Upper lobe of left lung (tissue), 4 donors: ENCODE results near the gene CTBP2.

Experiments
- EP300 ChIP-seq, 4 donors: sonication (generic); formaldehyde crosslinking; IDR thresholded peaks; one replicate each; pipeline ENCODE4 v1.5.1; 2017; ENCODE audit warnings: antibody characterized with exemption in 4 of 4, control low read depth in 2 of 4
- TF ChIP-seq, protein P1 (sequence below), 6 experiments: fragments of 450-650 bp in 4 of 6; fragments of 200-600 bp in 2 of 6; sonication (generic) in 2 of 6; IDR thresholded peaks; one replicate each; pipeline ENCODE4 v1.5.1; 2016 to 2019; ENCODE audit warnings: antibody characterized with exemption in 6 of 6

DNA sequence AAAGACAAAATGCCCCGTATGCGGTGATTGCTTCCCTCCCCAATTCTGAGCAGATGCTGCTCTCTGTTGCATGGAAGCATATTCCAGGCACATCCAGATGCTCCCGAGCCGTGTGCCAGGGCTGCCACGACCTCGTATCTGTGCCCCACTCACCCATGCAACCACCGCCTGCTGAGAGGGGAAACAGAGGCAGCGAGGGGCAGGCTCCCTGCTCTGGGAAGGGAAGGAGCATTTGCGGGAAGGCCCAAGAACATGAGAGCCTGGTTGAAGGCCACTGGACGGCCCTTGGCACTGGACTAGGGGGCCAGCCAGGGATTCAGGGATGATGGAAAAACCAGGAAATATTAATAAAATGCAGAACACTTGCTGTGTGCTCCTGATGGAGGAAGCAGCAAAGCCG is 89.4 kb downstream of the CTBP2 start:
- TF ChIP-seq, protein P1, sequence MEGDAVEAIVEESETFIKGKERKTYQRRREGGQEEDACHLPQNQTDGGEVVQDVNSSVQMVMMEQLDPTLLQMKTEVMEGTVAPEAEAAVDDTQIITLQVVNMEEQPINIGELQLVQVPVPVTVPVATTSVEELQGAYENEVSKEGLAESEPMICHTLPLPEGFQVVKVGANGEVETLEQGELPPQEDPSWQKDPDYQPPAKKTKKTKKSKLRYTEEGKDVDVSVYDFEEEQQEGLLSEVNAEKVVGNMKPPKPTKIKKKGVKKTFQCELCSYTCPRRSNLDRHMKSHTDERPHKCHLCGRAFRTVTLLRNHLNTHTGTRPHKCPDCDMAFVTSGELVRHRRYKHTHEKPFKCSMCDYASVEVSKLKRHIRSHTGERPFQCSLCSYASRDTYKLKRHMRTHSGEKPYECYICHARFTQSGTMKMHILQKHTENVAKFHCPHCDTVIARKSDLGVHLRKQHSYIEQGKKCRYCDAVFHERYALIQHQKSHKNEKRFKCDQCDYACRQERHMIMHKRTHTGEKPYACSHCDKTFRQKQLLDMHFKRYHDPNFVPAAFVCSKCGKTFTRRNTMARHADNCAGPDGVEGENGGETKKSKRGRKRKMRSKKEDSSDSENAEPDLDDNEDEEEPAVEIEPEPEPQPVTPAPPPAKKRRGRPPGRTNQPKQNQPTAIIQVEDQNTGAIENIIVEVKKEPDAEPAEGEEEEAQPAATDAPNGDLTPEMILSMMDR (IDR thresholded peaks at IDR 0.05), result no peak
- TF ChIP-seq EP300 (IDR thresholded peaks at IDR 0.05), result no peak
